HG03097 (cell line): Measurements from ENCODE around the gene HSFY2.
"Not testable (repeated sequence)": the region's sequence is repeated elsewhere in the genome, so short reads cannot be mapped to it uniquely, and the experiment has no call there.

Source experiments
- ATAC-seq: cut with Tn5 transposase; IDR thresholded peaks from one replicate; pipeline ENCODE4 v1.9.1; 2021; ENCODE audit not compliant: unreplicated experiment, low FRiP score

Gene HSFY2

GRCh38 chrY:18773635-18774034, at the start of gene HSFY2:
TSS of gene HSFY2 (minus strand) at chrY:18773735. CDS start at chrY:18773618, 117 bp downstream.
- not testable (repeated sequence) for ATAC-seq

GRCh38 chrY:18815751-18816150, 42.2 kb upstream of the HSFY2 start:
- not testable (repeated sequence) for ATAC-seq

- not testable (repeated sequence) for ATAC-seq
These were observed 15.3 kb upstream of the HSFY2 start for GRCh38 chrY:18788757-18789406.

GRCh38 chrY:18754077-18754476, 19.5 kb downstream of the HSFY2 start:
- not testable (repeated sequence) for ATAC-seq

- ATAC-seq = not testable (repeated sequence)
These were observed 20.3 kb downstream of the HSFY2 start for GRCh38 chrY:18753133-18753815.

- not testable (repeated sequence) for ATAC-seq
These were observed 49.8 kb downstream of the HSFY2 start for GRCh38 chrY:18723714-18724113.
